HUDEP-2 (cell line): ENCODE results near the gene FAM83D.

Source experiments
- DNase-seq, 76 experiments: peaks; one replicate each; lab custom pipeline; 2025; ENCODE audit not compliant: unreplicated experiment in 76 of 76; lab: John Stamatoyannopoulos, UW

Gene FAM83D

DNA sequence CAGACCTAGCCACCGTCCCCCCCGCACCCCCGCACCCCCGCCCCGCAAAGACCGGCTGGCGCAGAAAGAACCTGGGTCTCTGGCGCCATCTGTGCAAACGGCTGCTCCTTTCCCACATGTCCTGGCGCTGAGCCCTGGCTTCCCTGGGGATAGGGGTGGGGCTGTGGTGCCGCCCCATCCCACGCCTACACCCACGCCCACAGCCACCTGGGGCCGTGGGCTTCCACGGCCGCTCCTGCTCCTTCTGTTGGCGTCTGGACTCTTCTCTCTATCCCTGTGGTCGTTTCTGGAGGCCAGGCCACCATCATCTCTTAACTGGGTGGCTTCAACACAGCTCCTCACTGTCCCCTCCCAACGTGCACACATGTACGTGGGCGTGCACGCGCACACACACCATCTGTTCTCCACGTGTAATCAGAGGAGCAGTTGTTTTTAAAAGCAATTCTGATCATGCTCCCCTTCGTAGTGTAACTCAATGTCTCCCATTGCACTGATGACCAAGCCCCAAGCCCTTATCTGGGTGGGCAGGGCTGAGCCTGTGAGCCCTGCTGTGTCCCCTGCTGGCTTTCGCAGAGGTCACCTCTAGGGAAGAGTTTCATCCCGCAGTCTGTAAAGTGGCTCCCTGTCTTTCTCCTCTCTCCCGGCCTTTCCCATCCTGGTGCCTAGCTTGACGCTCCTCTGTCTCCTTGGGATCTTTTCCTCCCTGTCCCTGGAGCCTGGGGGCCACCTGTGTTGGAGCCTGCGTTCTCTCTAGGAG, 31.9 kb upstream of the FAM83D start:
- DNase-seq: peak in 2 of 76 experiments; percentile 5 to 33

DNA sequence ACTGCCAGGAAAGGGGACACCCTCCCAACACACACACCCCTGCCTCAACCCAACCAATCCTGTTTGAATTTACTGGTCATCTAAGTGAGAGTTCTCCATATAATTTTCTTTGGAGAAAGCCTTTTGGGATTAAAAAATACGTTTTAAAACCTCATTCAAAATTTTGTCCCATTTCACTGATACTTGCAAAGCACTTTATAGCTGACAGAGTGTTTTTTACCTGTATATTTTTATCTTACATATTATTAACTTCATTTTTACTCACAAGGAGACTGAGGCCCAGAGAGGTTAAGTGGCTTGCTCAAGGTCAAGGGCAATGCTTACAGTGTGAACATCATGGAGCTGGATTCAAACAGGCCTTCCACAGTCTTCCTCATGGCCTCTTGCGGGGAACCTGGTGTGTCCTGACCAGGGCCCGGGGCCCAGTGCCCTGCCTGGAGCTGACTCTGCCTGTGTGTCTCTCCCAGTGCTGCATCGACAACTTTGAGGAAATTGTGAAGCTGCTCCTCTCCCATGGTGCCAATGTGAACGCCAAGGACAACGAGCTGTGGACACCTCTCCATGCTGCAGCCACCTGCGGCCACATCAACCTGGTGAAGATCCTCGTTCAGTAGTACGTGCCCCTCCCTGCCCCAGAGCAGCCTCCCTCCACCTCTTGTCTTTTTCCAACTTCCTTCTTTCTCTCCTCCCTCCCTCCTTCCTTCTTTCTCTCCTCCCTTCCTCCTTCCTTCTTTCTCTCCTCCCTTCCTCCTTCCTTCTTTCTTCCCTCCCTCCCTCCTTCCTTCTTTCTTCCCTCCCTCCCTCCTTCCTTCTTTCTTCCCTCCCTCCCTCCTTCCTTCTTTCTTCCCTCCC, 30.9 kb upstream of the FAM83D start:
- DNase-seq: no peak

DNA sequence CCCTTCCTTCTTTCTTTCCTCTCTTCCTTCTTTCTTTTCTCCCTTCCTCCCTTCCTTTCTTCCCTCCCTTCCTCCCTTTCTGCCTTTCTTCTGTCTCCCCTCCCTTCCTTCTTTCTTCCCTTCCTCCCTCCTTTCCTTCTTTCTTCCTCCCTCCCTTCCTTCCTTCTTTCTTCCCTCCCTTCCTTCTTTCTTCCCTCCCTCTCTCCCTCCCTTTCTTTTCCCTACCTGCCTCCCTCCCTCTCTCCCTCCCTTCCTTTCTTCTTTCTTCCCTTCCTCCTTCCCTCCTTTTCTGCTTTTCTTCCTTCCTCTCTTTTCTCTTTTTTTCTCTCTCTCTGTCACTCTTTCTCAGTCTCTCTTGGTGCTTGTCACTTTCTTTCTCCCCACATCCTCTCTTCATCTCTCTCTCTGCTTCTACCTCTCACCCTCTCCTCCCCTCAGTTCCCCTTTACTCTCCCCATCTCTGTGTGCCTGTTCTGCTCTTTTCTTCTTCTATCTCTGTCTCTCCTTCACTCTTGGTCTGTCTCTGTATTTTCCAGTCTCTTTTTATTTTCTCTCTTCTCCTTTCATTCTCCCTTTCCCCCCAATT, 30.1 kb upstream of the FAM83D start:
- no peak for DNase-seq

DNA sequence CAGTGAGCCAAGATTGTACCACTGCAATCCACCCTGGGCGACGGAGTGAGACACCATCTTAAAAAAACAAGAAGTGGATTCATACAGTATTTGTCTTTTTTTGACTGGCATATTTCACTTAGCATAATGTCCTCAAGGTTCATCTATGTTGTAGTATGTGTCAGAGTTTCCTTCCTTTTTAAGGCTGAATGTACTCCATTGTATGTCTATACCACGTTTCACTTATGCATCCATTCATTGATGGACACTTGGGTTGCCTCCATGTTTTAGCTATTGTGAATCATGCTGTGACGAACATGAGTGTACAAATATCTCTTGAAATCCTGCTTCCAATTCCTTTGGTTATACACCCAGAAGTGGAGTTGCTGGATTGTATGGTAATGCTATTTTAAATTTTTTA, 28.9 kb upstream of the FAM83D start:
- DNase-seq: no peak

DNA sequence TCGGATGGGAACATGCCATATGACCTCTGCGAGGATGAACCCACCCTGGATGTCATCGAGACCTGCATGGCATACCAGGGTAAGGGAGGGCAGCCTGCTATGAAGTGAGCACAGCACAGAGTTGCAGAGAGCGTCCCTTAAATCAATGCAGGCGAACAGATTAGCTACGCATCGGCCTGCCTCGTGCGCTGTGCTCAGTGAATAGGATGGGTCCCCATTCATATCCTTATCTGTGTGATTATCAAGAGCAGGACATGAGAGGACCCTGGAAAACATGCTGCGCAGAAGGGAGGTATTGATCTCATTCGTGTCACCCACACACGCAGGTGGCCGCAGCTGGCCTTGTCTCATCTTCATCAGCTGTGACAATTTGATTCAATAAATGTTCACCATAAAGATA, 25.6 kb upstream of the FAM83D start:
- DNase-seq: no peak

DNA sequence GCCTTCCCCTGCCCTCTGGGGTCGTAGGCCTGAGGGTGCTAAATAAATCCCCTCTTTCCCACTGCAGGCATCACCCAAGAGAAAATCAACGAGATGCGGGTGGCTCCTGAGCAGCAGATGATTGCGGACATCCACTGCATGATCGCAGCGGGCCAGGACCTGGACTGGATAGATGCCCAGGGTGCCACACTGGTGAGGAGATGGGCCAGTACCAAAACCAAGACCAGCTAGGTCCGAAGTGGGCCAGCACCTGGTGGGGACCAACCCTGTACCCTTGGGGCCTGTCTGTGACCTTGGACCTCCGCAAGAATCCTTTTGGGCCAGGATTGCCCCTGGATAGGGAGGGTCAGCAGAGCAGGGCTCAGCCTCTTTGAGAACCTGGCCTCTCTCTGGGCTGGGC, 23.6 kb upstream of the FAM83D start:
- no peak for DNase-seq

DNA sequence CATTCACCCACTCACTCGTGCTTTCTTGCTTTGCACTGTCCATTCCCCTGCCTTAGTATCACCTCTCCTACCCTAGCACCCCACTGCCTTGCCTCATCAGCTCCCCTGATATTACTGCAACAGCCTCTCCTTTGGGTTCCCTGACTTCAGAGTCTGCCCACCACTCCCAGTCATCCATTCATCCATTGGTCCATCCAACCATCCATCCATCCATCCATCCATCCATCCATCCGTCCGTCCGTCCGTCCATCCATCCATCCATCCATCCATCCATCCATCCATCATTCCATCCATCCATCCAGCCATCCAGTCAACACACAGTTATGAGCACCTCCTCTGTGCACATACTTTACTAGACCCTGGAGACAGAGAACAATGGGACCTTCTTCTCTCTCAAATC, 22.9 kb upstream of the FAM83D start:
- no peak for DNase-seq

DNA sequence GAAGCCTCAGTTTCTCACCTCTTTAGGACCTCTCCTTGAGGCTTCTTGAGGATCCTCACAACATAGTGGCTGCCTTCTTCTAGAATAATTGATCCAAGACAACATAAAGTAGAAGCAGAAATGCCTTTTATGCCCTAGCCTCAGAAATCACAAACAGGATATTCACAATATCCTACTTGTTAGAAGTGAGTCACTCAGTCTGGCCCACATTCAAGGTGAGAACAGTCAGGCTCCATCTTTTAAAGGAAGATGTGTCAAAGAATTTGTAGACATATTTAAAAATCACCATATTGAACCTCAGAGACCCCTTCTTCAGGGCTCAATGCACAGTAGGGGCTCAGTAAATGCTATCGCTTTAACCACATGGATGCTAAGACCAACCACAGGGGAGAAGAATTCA, 20.8 kb upstream of the FAM83D start:
- DNase-seq: no peak

DNA sequence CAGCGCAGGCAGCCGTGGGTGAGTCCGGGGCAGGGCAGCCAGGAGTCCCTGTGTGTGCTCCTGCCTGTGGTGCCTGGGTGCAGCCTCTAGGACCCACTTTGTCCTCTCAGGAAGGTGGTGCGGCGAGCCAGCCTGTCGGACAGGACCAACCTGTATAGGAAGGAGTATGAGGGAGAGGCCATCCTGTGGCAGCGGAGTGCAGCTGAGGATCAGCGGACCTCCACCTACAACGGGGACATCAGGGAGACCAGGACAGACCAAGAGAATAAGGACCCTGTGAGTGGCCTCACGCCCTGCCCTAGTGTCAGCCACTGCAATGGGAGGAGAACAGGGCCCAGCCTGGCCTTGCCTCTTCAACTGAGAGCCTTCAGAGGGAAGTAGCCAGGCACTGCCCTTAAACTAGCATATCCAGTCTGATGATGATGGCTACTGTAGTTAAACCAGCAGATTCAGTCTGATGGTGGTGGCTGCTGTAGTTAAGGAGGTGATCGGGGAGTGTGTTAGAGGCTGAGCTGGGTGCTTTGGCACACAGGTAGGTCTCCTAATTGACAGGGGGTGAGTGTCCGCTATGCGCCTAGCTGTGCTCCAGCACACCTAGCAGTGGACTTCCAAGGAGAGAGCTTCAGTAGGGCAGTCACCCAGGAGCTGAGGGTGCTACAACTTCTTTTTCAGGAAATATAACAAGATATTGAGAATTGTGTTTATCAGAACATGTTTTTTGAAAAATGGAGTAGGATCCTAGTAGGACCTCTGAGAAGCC, 18.1 kb upstream of the FAM83D start:
- no peak for DNase-seq

DNA sequence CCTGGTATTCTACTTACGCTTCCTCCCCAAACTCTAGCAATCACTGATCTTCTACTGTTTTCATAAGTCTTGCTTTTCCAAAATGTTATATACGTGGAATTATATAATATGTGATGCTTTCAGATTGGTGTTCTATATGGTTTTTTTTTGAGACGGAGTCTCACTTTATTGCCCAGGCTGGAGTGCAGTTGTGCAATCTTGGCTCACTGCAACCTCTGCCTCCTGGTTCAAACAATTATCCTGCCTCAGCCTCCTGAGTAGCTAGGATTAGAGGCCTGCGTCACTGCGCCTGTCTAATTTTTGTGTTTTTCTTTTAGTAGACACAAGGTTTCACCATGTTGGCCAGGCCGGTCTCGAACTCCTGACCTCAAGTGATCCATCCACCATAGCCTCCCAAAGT, 10.9 kb upstream of the FAM83D start:
- no peak for DNase-seq

DNA sequence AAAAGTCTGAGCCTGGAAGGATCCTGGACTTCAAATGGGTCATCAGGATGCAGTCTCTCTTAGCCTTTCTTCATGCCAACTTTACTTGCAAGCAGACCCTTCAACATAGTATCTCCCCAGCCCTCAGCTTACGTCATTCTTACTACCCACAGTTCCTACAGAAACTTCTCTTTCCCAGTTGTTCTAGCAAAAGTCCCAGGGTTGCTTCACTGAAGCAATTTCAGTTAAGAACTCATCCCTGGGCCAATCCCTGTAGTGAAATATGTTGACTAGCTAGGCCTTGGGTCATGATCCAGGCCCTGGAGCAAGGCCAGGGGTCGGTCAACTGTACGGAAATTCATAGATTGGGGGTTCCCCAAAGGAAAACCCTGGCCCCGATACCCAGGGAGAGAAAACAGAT, 8.6 kb upstream of the FAM83D start:
- DNase-seq: no peak

DNA sequence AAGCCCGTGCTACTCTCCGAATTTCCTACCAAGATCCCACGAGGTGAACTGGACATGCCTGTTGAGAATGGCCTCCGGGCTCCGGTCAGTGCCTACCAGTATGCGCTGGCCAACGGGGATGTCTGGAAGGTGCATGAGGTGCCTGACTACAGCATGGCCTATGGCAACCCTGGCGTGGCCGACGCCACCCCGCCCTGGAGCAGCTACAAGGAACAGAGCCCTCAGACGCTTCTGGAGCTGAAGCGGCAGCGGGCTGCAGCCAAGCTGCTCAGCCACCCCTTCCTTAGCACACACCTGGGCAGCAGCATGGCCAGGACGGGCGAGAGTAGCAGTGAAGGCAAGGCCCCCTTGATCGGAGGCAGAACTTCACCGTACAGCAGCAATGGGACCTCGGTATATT, 8.0 kb upstream of the FAM83D start:
- no peak for DNase-seq

DNA sequence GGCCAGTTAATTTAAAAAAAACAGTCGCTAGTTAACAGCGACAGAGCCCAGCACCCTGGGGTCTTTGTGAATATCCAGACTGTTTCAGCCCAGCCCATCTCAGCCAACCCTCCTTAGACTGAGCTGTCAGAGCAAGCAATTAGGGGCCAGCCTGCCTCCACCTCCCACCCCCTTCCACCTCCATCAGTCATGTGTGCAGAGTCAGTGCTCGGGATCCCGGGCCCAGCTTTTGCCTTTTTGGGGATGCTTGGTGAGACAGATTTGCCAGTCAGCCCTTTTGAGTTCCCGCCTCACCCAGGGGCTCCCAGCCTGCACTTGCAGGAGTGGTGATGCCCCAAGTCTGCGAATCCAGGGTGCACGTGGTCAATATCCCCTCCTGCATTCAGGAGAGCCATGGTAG, 6.5 kb upstream of the FAM83D start:
- no peak for DNase-seq

DNA sequence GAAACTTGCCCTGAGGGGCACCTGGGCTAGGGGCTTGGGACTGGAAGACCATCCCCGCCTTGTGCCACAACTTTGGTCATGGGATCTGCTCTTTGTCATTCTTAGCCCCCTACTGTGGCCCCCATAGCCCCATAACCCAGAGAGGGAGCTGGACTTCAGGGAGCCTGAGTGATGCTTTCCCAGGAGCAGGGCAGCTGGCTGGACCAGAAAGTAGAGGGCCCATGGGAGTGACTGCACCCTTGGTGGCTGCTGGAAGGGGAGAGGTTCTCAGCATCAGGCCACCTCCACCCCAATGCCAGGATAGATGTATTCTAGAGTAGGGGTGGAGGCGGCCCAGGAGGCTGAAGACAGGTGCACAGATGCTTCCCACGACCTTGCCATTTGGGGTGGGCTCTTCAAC, 5.8 kb upstream of the FAM83D start:
- DNase-seq: no peak

DNA sequence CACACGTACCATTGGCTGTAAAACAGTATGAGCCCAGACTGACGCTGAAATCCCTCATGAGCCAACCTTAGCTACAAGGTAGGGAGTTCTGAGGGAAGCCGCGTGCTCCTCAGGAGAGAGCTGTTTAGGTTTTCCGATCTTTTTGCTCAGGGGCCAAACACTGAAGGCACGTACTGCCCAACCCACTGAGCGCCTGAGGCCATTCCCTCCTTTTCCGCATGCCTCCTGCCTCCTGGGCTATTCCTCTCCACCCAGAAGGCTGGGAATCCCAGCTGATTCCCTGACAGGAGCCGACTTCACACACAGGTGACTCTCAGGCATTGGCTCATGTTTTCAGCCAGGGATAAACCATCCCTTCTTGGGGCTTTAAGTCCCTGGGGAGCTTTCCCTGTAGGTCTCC, 5.4 kb upstream of the FAM83D start:
- no peak for DNase-seq

DNA sequence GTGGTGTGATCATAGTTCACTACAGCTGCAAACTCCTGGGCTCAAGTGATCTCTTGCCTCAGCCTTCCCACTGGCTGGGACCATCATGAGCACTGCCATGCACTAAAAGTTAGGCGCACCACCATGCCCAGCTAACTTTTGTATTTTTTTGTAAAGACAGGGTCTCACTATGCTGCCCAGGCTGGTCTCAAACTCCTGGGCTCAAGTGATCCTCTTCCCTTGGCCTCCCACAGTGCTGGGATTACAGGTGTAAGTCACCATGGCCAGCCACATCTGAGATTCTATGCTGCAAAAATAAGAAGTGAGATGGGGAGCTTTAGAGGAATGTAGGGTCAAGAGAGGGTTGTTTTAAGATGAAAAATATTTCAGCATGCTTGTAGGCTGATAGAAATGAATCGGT, 1.5 kb upstream of the FAM83D start:
- no peak for DNase-seq

DNA sequence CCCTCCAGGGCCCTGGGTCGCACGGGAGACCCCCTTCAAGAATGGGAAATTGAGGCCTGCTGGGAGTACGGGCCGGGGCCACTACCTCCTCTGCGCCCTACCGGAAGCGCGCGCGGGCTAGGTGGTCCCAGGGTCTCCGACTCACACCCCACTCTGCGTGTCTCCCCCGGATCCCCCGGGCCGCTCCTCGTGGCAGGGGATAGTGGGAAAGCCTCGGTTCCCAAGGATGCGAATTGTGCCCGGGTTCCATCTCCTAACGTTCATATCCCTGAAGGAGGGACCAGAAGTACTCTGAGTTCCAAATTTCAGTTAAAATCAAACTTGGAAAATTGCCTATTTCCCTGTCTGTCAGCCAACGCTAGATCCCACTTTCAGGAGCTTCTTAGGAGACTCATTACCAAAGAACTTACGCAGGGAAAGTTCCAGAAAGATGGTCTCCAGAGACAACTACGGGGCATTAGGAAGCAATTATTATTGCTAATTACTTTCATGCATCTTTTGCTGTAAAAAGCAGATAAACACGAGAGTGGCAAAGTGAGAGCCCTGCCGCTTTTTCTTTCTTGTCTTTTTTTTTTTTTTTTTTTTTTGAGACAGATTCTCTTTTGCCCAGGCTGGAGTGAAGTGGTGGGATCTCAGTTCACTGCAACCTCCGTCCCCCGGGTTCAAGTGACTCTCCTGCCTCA, 858 bp downstream of the FAM83D start:
- DNase-seq: peak in 2 of 76 experiments; percentile 13 to 36

DNA sequence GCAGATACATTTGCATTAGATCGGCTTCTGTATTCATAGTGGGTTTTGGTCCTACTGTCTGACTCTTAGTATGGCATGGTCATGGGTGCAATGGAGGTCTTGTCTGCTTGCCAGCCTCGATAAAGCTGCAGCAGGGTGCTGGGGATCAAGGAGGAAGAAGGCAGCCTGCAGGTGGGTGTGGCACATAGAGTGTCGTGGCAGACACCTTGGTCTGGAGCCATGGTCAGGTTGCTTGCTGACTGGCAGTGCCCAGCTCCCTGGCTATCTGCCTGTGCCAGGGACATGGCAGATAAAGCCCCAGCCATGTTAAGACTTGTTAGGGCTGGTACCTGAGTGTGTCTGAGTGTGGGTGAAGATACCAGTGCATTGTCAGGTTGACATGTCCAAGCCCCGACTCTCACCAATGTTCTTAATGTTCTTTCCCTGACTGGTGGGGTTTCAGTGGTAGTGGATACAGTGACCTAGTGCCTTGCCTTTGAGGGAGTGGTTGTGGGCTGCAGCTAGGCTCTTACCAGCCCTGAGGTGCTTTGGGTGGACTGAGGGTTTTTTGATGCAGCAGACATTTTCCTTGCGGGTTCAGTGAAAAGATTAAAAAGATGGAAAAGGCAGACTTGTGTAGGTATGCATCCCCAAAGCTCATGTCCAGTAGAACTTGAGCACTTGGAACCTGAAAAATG, 1.8 kb downstream of the FAM83D start:
- DNase-seq: peak in 66 of 76 experiments; percentile 9 to 77 (median 54)

DNA sequence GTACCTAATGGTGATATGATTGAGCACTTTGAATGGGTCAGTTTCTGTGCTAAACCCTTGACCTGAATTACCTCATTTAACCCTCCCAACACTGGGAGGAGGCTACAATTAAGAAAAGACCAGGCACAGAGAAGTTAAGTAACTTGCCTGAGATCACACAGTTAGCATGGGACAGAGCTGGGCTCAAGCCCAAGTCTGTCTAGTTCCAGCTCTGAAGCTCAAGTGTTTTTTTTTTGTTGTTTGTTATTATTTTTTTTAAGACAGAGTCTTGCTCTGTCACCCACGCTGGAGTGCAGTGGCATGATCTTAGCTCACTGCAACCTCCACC, 4.0 kb downstream of the FAM83D start:
- no peak for DNase-seq

DNA sequence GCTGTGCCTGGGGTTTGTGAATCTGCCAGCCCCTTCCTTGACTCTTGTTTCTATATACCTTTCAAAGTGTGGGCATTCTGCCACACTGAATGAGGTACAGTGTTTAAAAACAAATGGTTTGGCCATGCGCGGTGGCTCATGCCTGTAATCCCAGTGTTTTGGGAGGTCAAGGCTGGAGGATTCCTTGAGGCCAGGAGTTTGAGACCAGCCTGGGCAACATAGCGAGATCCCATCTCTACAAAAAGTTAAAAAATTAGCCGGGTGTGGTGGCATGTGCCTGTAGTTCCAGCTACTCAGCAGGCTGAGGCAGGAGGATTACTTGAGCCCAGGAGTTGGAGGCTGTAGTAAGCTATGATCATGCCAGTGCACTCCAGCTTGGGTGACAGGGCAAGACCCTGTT, 5.8 kb downstream of the FAM83D start:
- no peak for DNase-seq
